ENCODE measurements around the gene RNF181. TPM values are rescaled to one million over a fixed set of nuclear protein-coding genes. Genes with fewer than 3 reads are reported as not detected.
"Not testable (repeated sequence)": the region's sequence is repeated elsewhere in the genome, so short reads cannot be mapped to it uniquely, and the experiment has no call there.

RNF181 gene
- total RNA-seq, 4 donors from 2014 or later: 73.4 to 182 (median 134) TPM

DNA sequence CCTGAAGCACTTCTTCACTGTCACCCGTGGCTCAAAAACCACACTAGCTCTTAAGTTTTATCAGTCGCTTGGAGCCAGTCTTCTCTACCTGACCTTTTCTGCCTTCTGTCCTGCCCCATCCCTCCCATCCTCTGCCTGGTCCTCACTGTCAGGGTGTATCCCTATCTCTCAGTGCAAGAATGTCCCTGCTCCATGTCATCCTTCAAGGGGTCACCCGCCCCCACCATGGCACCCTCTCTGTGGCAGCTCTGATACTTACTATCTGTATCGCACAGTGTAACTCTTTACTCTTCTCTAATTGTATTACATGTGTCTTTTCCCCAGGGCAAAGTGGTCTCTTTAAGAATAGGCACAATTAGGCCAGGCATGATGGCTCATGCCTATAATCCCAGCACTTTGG lies 6.9 kb upstream of the RNF181 start:
- TF ChIP-seq POLR2A (IDR thresholded peaks at IDR 0.05): no peak
- TF ChIP-seq CTCF (IDR thresholded peaks at IDR 0.05): no peak
- H3K27ac ChIP-seq: peak overlapping the region in 1 of 4 donors; percentile 22
- H3K27me3 ChIP-seq: no peaks in the 10 kb centered on the region
- DNase-seq: no peak
- H3K36me3 ChIP-seq: no peaks in the 10 kb centered on the region
- H3K4me3 ChIP-seq: no peak overlapping the region
- H3K9me3 ChIP-seq: no peaks in the 10 kb centered on the region
- peaks cover 6 to 59% (median 11%) of the 10 kb centered on the region in 4 donors for H3K4me1 ChIP-seq

- H3K27ac ChIP-seq: peak overlapping the region in 2 of 4 donors; percentile 11 to 26
- peaks cover 3 to 57% (median 10%) of the 10 kb centered on the region in 4 donors for H3K4me1 ChIP-seq
These were observed 6.4 kb upstream of the RNF181 start for GRCh38 chr2:85589181-85589580.

GRCh38 chr2:85589982-85590791 lies 5.4 kb upstream of the RNF181 start:
- no peaks in the 10 kb centered on the region for H3K9me3 ChIP-seq
- no peaks in the 10 kb centered on the region for H3K36me3 ChIP-seq
- H3K27me3 ChIP-seq: no peaks in the 10 kb centered on the region
- peak overlapping the region; percentile 26 to 57 (median 40) for H3K27ac ChIP-seq
- DNase-seq: no peak
- H3K4me3 ChIP-seq: no peak overlapping the region
- no peak for TF ChIP-seq CTCF (IDR thresholded peaks at IDR 0.05)
- H3K4me1 ChIP-seq: peaks cover 3 to 54% (median 12%) of the 10 kb centered on the region in 4 donors

More at GRCh38 chr2:85589181-85589580, 6.4 kb upstream of the RNF181 start:
- H3K27me3 ChIP-seq: no peaks in the 10 kb centered on the region
- DNase-seq: no peak
- no peak for TF ChIP-seq POLR2A (IDR thresholded peaks at IDR 0.05)
- H3K36me3 ChIP-seq: no peaks in the 10 kb centered on the region
- no peak overlapping the region for H3K4me3 ChIP-seq
- no peaks in the 10 kb centered on the region for H3K9me3 ChIP-seq

- no peak for DNase-seq
- TF ChIP-seq CTCF (IDR thresholded peaks at IDR 0.05) (no peak), POLR2A (IDR thresholded peaks at IDR 0.05) (no peak)
- Histone ChIP-seq H3K4me1 (peaks cover 3 to 47% (median 6%) of the 10 kb centered on the region in 4 donors), H3K27me3 (no peaks in the 10 kb centered on the region), H3K9me3 (no peaks in the 10 kb centered on the region), H3K36me3 (no peaks in the 10 kb centered on the region), H3K4me3 (no peak overlapping the region), H3K27ac (peak overlapping the region; percentile 26 to 57 (median 40))
These were observed 4.6 kb upstream of the RNF181 start for GRCh38 chr2:85590950-85591349.

- DNase-seq: no peak
- Histone ChIP-seq H3K4me1 (peaks cover 5 to 46% (median 9%) of the 10 kb centered on the region in 4 donors), H3K4me3 (no peak overlapping the region), H3K9me3 (no peaks in the 10 kb centered on the region), H3K27ac (peak overlapping the region in 2 of 4 donors; percentile 26 to 57), H3K36me3 (no peaks in the 10 kb centered on the region), H3K27me3 (no peaks in the 10 kb centered on the region)
- TF ChIP-seq CTCF (IDR thresholded peaks at IDR 0.05): no peak
- TF ChIP-seq POLR2A (IDR thresholded peaks at IDR 0.05): no peak
These were observed 4.0 kb upstream of the RNF181 start for GRCh38 chr2:85591563-85591962.

DNA sequence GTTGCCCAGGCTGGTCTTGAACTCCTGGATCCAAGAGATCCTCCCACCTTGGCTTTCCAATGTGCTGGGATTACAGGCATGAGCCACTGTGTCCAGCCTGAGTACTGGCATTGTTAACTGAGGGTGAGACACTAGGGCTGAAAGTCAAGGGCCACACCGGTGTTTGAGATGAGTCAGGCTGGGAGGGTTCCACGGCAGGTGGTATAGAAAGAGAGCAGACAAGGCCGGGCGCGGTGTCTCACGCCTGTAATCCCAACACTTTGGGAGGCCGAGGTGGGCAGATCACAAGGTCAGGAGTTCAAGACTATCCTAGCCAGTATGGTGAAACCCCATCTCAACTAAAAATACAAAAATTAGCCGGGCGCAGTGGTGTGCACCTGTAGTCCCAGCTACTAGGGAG lies 3.2 kb upstream of the RNF181 start:
- not testable (repeated sequence) for H3K36me3 ChIP-seq, H3K27ac ChIP-seq, H3K4me3 ChIP-seq, H3K27me3 ChIP-seq, H3K9me3 ChIP-seq
- H3K4me1 ChIP-seq: peaks cover 9 to 50% (median 11%) of the 10 kb centered on the region in 4 donors
- DNase-seq: peak in 1 of 3 donors; percentile 61

Data from Peyer's patch (tissue), 4 donors.